ENCODE results near the gene CA4. TPM values are rescaled to one million over a fixed set of nuclear protein-coding genes. Genes with fewer than 3 reads are reported as not detected.

CA4 gene
- total and polyA plus RNA-seq, 9 of the 15 experiments (the other 6 are each of a cell fraction or from before 2014, with no cell fraction given) = 0.13 TPM; not detected in 7

- no peak for TF ChIP-seq NFRKB (IDR thresholded peaks at IDR 0.05; ENCODE audit: low read depth)
- TF ChIP-seq ZBTB34 (CRISPR knock-in tag; IDR thresholded peaks at IDR 0.05) = no peak
- TF ChIP-seq HMGN3 (IDR thresholded peaks at IDR 0.05; ENCODE audit: borderline replicate concordance, extremely low read depth, insufficient read length, low read depth, low read length) = peak; percentile 55
- TF ChIP-seq ARNT (IDR thresholded peaks at IDR 0.05) = no peak
- TF ChIP-seq ELF1 (tag; IDR thresholded peaks at IDR 0.05) = peak; percentile 50; the same call in 1 of the 2 replicates
- peak; percentile 31 for TF ChIP-seq NEUROD1 (IDR thresholded peaks at IDR 0.05; ENCODE audit: borderline replicate concordance, low read depth, low read length, partially characterized antibody)
- no peak for TF ChIP-seq FOXM1 (IDR thresholded peaks at IDR 0.05; ENCODE audit: low read depth)
- 0 out of 2 replicates have a peak, but pooled peaks have one; percentile 92 for TF ChIP-seq FOXM1 (CRISPR knock-in tag; IDR thresholded peaks at IDR 0.05; ENCODE audit: low read depth)
- TF ChIP-seq, protein P1, sequence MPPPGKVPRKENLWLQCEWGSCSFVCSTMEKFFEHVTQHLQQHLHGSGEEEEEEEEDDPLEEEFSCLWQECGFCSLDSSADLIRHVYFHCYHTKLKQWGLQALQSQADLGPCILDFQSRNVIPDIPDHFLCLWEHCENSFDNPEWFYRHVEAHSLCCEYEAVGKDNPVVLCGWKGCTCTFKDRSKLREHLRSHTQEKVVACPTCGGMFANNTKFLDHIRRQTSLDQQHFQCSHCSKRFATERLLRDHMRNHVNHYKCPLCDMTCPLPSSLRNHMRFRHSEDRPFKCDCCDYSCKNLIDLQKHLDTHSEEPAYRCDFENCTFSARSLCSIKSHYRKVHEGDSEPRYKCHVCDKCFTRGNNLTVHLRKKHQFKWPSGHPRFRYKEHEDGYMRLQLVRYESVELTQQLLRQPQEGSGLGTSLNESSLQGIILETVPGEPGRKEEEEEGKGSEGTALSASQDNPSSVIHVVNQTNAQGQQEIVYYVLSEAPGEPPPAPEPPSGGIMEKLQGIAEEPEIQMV (tag; conservative IDR thresholded peaks at IDR 0.05; ENCODE audit: low read depth) = no peak; the same call in 1 of the 2 replicates
- peak; percentile 44 for TF ChIP-seq ZNF146 (CRISPR knock-in tag; IDR thresholded peaks at IDR 0.05; ENCODE audit: unreplicated experiment)
- peak; percentile 85; the same call in 1 of the 2 replicates for TF ChIP-seq ZNF224 (CRISPR knock-in tag; IDR thresholded peaks at IDR 0.05)
- no peak for TF ChIP-seq TFAM (CRISPR knock-in tag; conservative IDR thresholded peaks at IDR 0.05)
- no peak for TF ChIP-seq CAMTA2 (CRISPR knock-in tag; conservative IDR thresholded peaks at IDR 0.05)
- no peak for TF ChIP-seq CREBBP (IDR thresholded peaks at IDR 0.05; ENCODE audit: low read depth, low read length)
- no peak for TF ChIP-seq ZNF668 (CRISPR knock-in tag; IDR thresholded peaks at IDR 0.05)
- no peak for TF ChIP-seq FOXJ3 (CRISPR knock-in tag; IDR thresholded peaks at IDR 0.05)
- TF ChIP-seq HDGF (IDR thresholded peaks at IDR 0.05) = no peak
- TF ChIP-seq HDAC8 (tag; IDR thresholded peaks at IDR 0.05) = no peak
- TF ChIP-seq, protein P2, sequence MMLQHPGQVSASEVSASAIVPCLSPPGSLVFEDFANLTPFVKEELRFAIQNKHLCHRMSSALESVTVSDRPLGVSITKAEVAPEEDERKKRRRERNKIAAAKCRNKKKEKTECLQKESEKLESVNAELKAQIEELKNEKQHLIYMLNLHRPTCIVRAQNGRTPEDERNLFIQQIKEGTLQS (IDR thresholded peaks at IDR 0.05) = no peak
- TF ChIP-seq, protein P2 (CRISPR knock-in tag; conservative IDR thresholded peaks at IDR 0.05) = no peak
- TF ChIP-seq DDX20 (tag; IDR thresholded peaks at IDR 0.05; ENCODE audit: low read depth) = no peak
- no peak for TF ChIP-seq MTA1 (IDR thresholded peaks at IDR 0.05; ENCODE audit: borderline replicate concordance)
- TF ChIP-seq ARID1B (IDR thresholded peaks at IDR 0.05) = no peak
- TF ChIP-seq SNIP1 (IDR thresholded peaks at IDR 0.05; ENCODE audit: low read depth) = no peak
- peak; percentile 80 for TF ChIP-seq RB1 (IDR thresholded peaks at IDR 0.05; ENCODE audit: low read depth)
- no peak for TF ChIP-seq GATAD2A (IDR thresholded peaks at IDR 0.05)
- TF ChIP-seq BRD9 (IDR thresholded peaks at IDR 0.05; ENCODE audit: low read depth, partially characterized antibody) = no peak
These were observed 10.1 kb upstream of the CA4 start (continued) for GRCh38 chr17:60139438-60140285.
